ENCODE results near the gene LTF.

GRCh38 chr3:46412786-46413298, 51.9 kb downstream of the LTF start:
- TF ChIP-seq CTCF (IDR thresholded peaks at IDR 0.05; ENCODE audit: insufficient read depth, low read length) (no peak), SPI1 (IDR thresholded peaks at IDR 0.05; ENCODE audit: borderline replicate concordance, low read depth) (no peak), POLR2AphosphoS5 (IDR thresholded peaks at IDR 0.05; ENCODE audit: low read depth) (no peak), GABPA (IDR thresholded peaks at IDR 0.05; ENCODE audit: low read depth) (no peak)

Measured in HL-60 (cell line).